A549 (cell line): ENCODE measurements around the gene HOXD9. TPM values are rescaled to one million over a fixed set of nuclear protein-coding genes. Genes with fewer than 3 reads are reported as not detected.
A peak's percentile ranks its signal among the peaks of the same experiment; 100 is the strongest.

ENCODE experiments used
- ATAC-seq, 2 experiments: fragments of 200-7000 bp in 1 of 2; fragments of >200 bp in 1 of 2; cut with Nextera tagmentation in 1 of 2; cut with Tn5 transposase in 1 of 2; 3 replicates each; pipeline versions ENCODE4 v1.8.0 to v1.9.1; 2018 to 2020; ENCODE audit warnings: mild to moderate bottlenecking in 1 of 2, moderate library complexity in 1 of 2
- CTCF ChIA-PET: fragments of 300-600 bp; sonication (Branson Sonifier 250); formaldehyde crosslinking; extraction: SDS; loops from one replicate; lab custom pipeline; 2021; ENCODE audit warnings: antibody characterized with exemption, inconsistent platforms; lab: Yijun Ruan, JAX
- POLR2A ChIA-PET: fragments of 350-600 bp; formaldehyde crosslinking; extraction: SDS; loops from one replicate; lab custom pipeline; 2021; ENCODE audit warnings: antibody characterized with exemption, inconsistent platforms; lab: Yijun Ruan, JAX
- DNase-seq, 2 experiments: peaks; one replicate each; pipeline versions ENCODE4 v3.0.0 to v3.0.0-alpha.2; 2011 to 2016; ENCODE audit warnings: low read depth in 1 of 2, low spot score in 1 of 2
- FAIRE-seq: peaks from 2 replicates; lab custom pipeline; 2011; peaks lifted over from hg19 to GRCh38; lab: Jason Lieb, UNC
- H3K27ac ChIP-seq, 2 experiments: fragments of >200 bp; sonication (Bioruptor Twin); formaldehyde crosslinking; 3 replicates each; pipeline ENCODE4 v1.5.1; 2016 to 2017
- H3K4me1 ChIP-seq: fragments of >200 bp; sonication (Bioruptor Twin); formaldehyde crosslinking; 3 replicates; pipeline ENCODE4 v1.6.1; 2016
- H3K4me2 ChIP-seq: fragments of >200 bp; sonication (Bioruptor Twin); formaldehyde crosslinking; 3 replicates; pipeline ENCODE4 v1.6.1; 2016
- H3K4me3 ChIP-seq: fragments of >200 bp; sonication (Bioruptor Twin); formaldehyde crosslinking; 3 replicates; pipeline ENCODE4 v1.5.1; 2016
- H3K9me3 ChIP-seq: fragments of >200 bp; sonication (Bioruptor Twin); formaldehyde crosslinking; 3 replicates; pipeline ENCODE4 v1.6.1; 2016
- CBX8 ChIP-seq: fragments of 200-600 bp; sonication (generic); IDR thresholded peaks from 2 replicates; pipeline ENCODE4 v1.6.1; 2016
- CEBPB ChIP-seq, 2 experiments: fragments of >200 bp in 1 of 2; sonication (Bioruptor Twin) in 1 of 2; formaldehyde crosslinking in 1 of 2; IDR thresholded peaks; 2 replicates each; pipeline ENCODE4 v1.6.1; 2012 to 2016
- CHD2 ChIP-seq: fragments of 150-350 bp; IDR thresholded peaks from 2 replicates; pipeline ENCODE4 v1.6.1; 2014; ENCODE audit warnings: low read length; ENCODE audit not compliant: partially characterized antibody
- EHF ChIP-seq: fragments of 250-450 bp; sonication (Bioruptor Pico); IDR thresholded peaks from 2 replicates; pipeline ENCODE4 v1.5.0; 2020; ENCODE audit warnings: mild to moderate bottlenecking
- EP300 ChIP-seq, 2 experiments: fragments of >200 bp; sonication (Bioruptor Twin); formaldehyde crosslinking; IDR thresholded peaks; 2 replicates in 1 of 2; 3 replicates in 1 of 2; pipeline ENCODE4 v1.6.1; 2016 to 2017
- ESRRA ChIP-seq: fragments of 150-350 bp; IDR thresholded peaks from 2 replicates; pipeline ENCODE4 v1.6.1; 2014; ENCODE audit warnings: mild to moderate bottlenecking, low read length, borderline replicate concordance
- FOSB ChIP-seq: fragments of 250-450 bp; sonication (Bioruptor Pico); IDR thresholded peaks from 2 replicates; pipeline ENCODE4 v1.5.0; 2020; ENCODE audit warnings: mild to moderate bottlenecking, moderate library complexity
- FOSL2 ChIP-seq, 2 experiments: fragments of 450-650 bp in 1 of 2; fragments of >200 bp in 1 of 2; sonication (Bioruptor Twin) in 1 of 2; formaldehyde crosslinking; IDR thresholded peaks; 2 replicates each; pipeline versions ENCODE4 v1.5.0 to v1.6.1; 2016 to 2020; ENCODE audit warnings: mild to moderate bottlenecking in 1 of 2, moderate library complexity in 1 of 2
- HDAC2 ChIP-seq: fragments of 200-600 bp; sonication (generic); IDR thresholded peaks from 2 replicates; pipeline ENCODE4 v1.6.1; 2016
- HOXA7 ChIP-seq: fragments of 250-450 bp; sonication (Bioruptor Pico); IDR thresholded peaks from 2 replicates; pipeline ENCODE4 v1.5.0; 2020; ENCODE audit warnings: mild to moderate bottlenecking, moderate library complexity
- HOXB13 ChIP-seq: fragments of 250-450 bp; sonication (Bioruptor Pico); IDR thresholded peaks from 2 replicates; pipeline ENCODE4 v1.5.0; 2020; ENCODE audit warnings: low read depth, mild to moderate bottlenecking, moderate library complexity
- HOXB5 ChIP-seq: fragments of 250-450 bp; sonication (Bioruptor Pico); IDR thresholded peaks from 2 replicates; pipeline ENCODE4 v1.5.0; 2020; ENCODE audit warnings: mild to moderate bottlenecking, moderate library complexity
- KDM1A ChIP-seq: fragments of 200-600 bp; sonication (generic); IDR thresholded peaks from 2 replicates; pipeline ENCODE4 v1.6.1; 2016; ENCODE audit warnings: low read depth, mild to moderate bottlenecking
- MAZ ChIP-seq: fragments of 150-350 bp; IDR thresholded peaks from 2 replicates; pipeline ENCODE4 v1.6.1; 2014; ENCODE audit warnings: antibody characterized with exemption, low read depth, low read length, borderline replicate concordance
- NFE2L2 ChIP-seq: fragments of 150-350 bp; conservative IDR thresholded peaks from 2 replicates; pipeline ENCODE4 v1.6.1; 2014; ENCODE audit warnings: low read length
- NR3C1 ChIP-seq: fragments of >200 bp; sonication (Bioruptor Twin); formaldehyde crosslinking; IDR thresholded peaks from 3 replicates; pipeline ENCODE4 v1.6.1; 2017
- PHF8 ChIP-seq: fragments of 200-600 bp; sonication (generic); IDR thresholded peaks from 2 replicates; pipeline ENCODE4 v1.6.1; 2016; ENCODE audit warnings: low read depth, mild to moderate bottlenecking, antibody characterized with exemption, moderate library complexity, borderline replicate concordance
- POLR2A ChIP-seq: IDR thresholded peaks from 2 replicates; pipeline ENCODE4 v1.6.1; 2012; ENCODE audit warnings: mild to moderate bottlenecking, low read length
- RCOR1 ChIP-seq: fragments of 150-350 bp; IDR thresholded peaks from 2 replicates; pipeline ENCODE4 v1.6.1; 2014; ENCODE audit warnings: antibody characterized with exemption, low read length, low read depth
- SMC3 ChIP-seq: fragments of >200 bp; sonication (Bioruptor Twin); formaldehyde crosslinking; IDR thresholded peaks from 3 replicates; pipeline ENCODE4 v1.6.1; 2018; ENCODE audit warnings: inconsistent platforms
- SREBF2 ChIP-seq: fragments of 450-650 bp; IDR thresholded peaks from 2 replicates; pipeline ENCODE4 v1.6.1; 2014; ENCODE audit warnings: mild to moderate bottlenecking, moderate library complexity
- ZFP36 ChIP-seq: fragments of 450-650 bp; IDR thresholded peaks from 2 replicates; pipeline ENCODE4 v1.6.1; 2014; ENCODE audit warnings: borderline replicate concordance; ENCODE audit not compliant: partially characterized antibody
- whole genome bisulfite sequencing: methylation state at CpG from one replicate; pipeline ENCODE4 v1.1.6; 2017; ENCODE audit errors: missing lambda C conversion rate; 5-methylcytosine and 5-hydroxymethylcytosine counted together
- polyA plus RNA-seq, 4 experiments: library from polyadenylated mRNA; depleted of rRNA in 3 of 4; stranded (reverse); fragments of >200 nt; fragmentation: RNase III in 1 of 4; extraction: RNeasy Plus Mini Kit Qiagen cat#74134 plus additional on column Dnase treatment in 1 of 4; gene quantifications; 2 replicates in 3 of 4; 3 replicates in 1 of 4; pipeline ENCODE4 v1.2.3, GENCODE V29; 2011 to 2017
- TF ChIP-seq, protein P1 (sequence below): fragments of >200 bp; sonication (Bioruptor Twin); formaldehyde crosslinking; IDR thresholded peaks from 3 replicates; pipeline ENCODE4 v1.5.1; 2016
- TF ChIP-seq, protein P2 (sequence below): fragments of >200 bp; sonication (Bioruptor Twin); formaldehyde crosslinking; IDR thresholded peaks from 2 replicates; pipeline ENCODE4 v1.6.1; 2016
- TF ChIP-seq, protein P3 (sequence below): fragments of 200-600 bp; sonication (generic); IDR thresholded peaks from 2 replicates; pipeline ENCODE4 v1.6.1; 2016; ENCODE audit warnings: antibody characterized with exemption, mild to moderate bottlenecking, moderate library complexity
- TF ChIP-seq, protein P4 (sequence below): fragments of 250-450 bp; sonication (Bioruptor Pico); IDR thresholded peaks from 2 replicates; pipeline ENCODE4 v1.5.0; 2020; ENCODE audit warnings: low read depth, mild to moderate bottlenecking, moderate library complexity

The HOXD9 gene
- polyA plus RNA-seq, 2 of the 4 experiments (the other 2 are of a cell fraction): 0.45 to 1.0 TPM

DNA sequence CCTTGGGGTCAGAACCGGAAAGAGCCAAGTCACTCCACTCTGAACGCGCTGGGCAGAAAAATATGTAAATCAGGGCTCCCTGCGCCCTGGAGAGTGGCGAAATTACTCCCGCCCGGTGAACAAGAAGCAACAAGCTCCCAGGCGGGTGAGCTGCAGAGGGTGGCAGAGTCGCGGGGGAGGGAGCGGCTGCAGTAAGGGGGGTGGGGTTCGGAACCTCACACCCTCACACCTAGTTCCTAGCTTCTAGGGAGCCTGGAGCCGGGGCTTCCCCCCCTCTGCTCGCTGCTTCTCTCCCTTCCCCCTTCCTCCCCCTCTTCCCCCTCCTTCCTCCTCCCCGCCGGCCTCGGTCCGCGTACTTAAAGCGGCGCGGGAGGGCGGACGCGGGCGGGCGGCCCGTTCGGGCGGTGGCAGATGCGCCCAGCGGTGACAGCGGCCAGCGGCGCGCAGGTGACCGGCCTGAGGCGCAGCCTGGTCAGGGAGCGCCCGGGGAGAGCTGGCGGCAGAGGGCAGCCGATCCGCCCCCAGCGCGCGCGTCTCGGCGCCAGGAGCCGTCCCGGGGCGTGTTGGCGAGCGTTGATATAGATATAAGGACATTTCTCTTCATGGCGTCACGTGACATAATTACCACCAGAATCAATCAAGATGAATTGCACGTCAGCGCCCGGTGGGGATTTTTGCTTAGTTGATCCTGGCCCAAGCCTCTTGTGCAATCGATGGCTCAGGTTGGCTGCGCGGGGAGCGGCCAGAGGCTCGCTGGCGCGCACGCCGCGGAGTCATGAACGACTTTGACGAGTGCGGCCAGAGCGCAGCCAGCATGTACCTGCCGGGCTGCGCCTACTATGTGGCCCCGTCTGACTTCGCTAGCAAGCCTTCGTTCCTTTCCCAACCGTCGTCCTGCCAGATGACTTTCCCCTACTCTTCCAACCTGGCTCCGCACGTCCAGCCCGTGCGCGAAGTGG, 15.7 kb upstream of the HOXD9 start, which contains the start of gene HOXD11 (continued):
- TF ChIP-seq SREBF2: no peak
- TF ChIP-seq SMC3: no peak
- TF ChIP-seq EP300 (IDR thresholded peaks at IDR 0.05): no peak
- TF ChIP-seq EHF (CRISPR knock-in tag): no peak
- TF ChIP-seq CBX8: no peak
- TF ChIP-seq, protein P1, sequence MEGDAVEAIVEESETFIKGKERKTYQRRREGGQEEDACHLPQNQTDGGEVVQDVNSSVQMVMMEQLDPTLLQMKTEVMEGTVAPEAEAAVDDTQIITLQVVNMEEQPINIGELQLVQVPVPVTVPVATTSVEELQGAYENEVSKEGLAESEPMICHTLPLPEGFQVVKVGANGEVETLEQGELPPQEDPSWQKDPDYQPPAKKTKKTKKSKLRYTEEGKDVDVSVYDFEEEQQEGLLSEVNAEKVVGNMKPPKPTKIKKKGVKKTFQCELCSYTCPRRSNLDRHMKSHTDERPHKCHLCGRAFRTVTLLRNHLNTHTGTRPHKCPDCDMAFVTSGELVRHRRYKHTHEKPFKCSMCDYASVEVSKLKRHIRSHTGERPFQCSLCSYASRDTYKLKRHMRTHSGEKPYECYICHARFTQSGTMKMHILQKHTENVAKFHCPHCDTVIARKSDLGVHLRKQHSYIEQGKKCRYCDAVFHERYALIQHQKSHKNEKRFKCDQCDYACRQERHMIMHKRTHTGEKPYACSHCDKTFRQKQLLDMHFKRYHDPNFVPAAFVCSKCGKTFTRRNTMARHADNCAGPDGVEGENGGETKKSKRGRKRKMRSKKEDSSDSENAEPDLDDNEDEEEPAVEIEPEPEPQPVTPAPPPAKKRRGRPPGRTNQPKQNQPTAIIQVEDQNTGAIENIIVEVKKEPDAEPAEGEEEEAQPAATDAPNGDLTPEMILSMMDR: no peak
- TF ChIP-seq CHD2: no peak
- no peak for TF ChIP-seq RCOR1
- no peak for TF ChIP-seq HOXB13
- no peak for TF ChIP-seq NFE2L2
- TF ChIP-seq ZFP36: no peak
- peak; percentile 87 to 94 for TF ChIP-seq CEBPB (IDR thresholded peaks at IDR 0.05)
- TF ChIP-seq HOXB5 (CRISPR knock-in tag): no peak
- no peak for TF ChIP-seq MAZ
- TF ChIP-seq NR3C1: no peak
- TF ChIP-seq, protein P2, sequence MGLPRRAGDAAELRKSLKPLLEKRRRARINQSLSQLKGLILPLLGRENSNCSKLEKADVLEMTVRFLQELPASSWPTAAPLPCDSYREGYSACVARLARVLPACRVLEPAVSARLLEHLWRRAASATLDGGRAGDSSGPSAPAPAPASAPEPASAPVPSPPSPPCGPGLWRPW: no peak
- TF ChIP-seq HOXA7: no peak
- no peak for TF ChIP-seq KDM1A

DNA sequence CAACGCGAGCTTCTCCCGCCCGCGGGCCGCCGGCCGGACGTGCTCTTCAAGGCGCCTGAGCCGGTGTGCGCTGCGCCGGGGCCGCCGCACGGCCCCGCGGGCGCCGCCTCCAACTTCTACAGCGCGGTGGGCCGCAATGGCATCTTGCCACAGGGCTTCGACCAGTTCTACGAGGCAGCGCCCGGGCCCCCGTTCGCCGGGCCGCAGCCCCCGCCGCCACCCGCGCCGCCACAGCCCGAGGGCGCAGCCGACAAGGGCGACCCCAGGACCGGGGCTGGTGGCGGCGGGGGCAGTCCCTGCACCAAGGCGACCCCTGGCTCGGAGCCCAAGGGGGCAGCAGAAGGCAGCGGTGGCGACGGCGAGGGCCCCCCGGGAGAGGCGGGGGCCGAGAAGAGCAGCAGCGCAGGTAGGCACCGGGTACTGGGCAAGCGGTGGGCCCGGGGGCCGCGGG, 14.8 kb upstream of the HOXD9 start:
- ATAC-seq (0 out of 6 replicates have a peak, but pooled peaks of 1 of the 2 experiments have one; percentile 14), FAIRE-seq (no peak), DNase-seq (no peak)
- WGBS: no CpG with 5 or more reads among the region's 59 CpGs
- Histone ChIP-seq H3K4me2 (peak overlapping the region; percentile 97), H3K9me3 (no peaks in the 10 kb centered on the region), H3K27ac (peak overlapping the region in 1 of 2 experiments; percentile 90; a peak in 3 of 6 replicates), H3K4me1 (peaks cover 30% of the 10 kb centered on the region), H3K4me3 (peak overlapping the region; percentile 66)
- TF ChIP-seq, protein P3, sequence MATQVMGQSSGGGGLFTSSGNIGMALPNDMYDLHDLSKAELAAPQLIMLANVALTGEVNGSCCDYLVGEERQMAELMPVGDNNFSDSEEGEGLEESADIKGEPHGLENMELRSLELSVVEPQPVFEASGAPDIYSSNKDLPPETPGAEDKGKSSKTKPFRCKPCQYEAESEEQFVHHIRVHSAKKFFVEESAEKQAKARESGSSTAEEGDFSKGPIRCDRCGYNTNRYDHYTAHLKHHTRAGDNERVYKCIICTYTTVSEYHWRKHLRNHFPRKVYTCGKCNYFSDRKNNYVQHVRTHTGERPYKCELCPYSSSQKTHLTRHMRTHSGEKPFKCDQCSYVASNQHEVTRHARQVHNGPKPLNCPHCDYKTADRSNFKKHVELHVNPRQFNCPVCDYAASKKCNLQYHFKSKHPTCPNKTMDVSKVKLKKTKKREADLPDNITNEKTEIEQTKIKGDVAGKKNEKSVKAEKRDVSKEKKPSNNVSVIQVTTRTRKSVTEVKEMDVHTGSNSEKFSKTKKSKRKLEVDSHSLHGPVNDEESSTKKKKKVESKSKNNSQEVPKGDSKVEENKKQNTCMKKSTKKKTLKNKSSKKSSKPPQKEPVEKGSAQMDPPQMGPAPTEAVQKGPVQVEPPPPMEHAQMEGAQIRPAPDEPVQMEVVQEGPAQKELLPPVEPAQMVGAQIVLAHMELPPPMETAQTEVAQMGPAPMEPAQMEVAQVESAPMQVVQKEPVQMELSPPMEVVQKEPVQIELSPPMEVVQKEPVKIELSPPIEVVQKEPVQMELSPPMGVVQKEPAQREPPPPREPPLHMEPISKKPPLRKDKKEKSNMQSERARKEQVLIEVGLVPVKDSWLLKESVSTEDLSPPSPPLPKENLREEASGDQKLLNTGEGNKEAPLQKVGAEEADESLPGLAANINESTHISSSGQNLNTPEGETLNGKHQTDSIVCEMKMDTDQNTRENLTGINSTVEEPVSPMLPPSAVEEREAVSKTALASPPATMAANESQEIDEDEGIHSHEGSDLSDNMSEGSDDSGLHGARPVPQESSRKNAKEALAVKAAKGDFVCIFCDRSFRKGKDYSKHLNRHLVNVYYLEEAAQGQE: no peak
- no peak for TF ChIP-seq CBX8
- no peak for TF ChIP-seq ESRRA
- no peak for TF ChIP-seq FOSB (CRISPR knock-in tag)
- TF ChIP-seq PHF8: no peak
- no peak for TF ChIP-seq ZFP36
- no peak for TF ChIP-seq HDAC2
- no peak for TF ChIP-seq EHF (CRISPR knock-in tag)
- TF ChIP-seq KDM1A: no peak
- TF ChIP-seq FOSL2 (IDR thresholded peaks at IDR 0.05): no peak
- no peak for TF ChIP-seq FOSL2 (CRISPR knock-in tag; IDR thresholded peaks at IDR 0.05)
- TF ChIP-seq, protein P4, sequence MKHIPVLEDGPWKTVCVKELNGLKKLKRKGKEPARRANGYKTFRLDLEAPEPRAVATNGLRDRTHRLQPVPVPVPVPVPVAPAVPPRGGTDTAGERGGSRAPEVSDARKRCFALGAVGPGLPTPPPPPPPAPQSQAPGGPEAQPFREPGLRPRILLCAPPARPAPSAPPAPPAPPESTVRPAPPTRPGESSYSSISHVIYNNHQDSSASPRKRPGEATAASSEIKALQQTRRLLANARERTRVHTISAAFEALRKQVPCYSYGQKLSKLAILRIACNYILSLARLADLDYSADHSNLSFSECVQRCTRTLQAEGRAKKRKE (CRISPR knock-in tag): no peak
- TF ChIP-seq POLR2A: no peak
- ChIA-PET CTCF (interaction anchor here (1.3 to 2.0 kb wide), 3 partner anchors 11 to 28 kb away, joined by 3 to 11 read pairs (median 5); no protein-coding TSS in a partner anchor), POLR2A (no interaction called here)
